NB4 (cell line): ENCODE measurements around the gene ITPK1.

Source experiments
- CTCF ChIP-seq: IDR thresholded peaks from one replicate; pipeline ENCODE4 v1.5.1; 2012; ENCODE audit warnings: low read depth, low read length
- MAX ChIP-seq: IDR thresholded peaks from 2 replicates; pipeline ENCODE4 v1.6.1; 2011; ENCODE audit warnings: low read depth, low read length
- MYC ChIP-seq: IDR thresholded peaks from 2 replicates; pipeline ENCODE4 v1.6.1; 2011; ENCODE audit warnings: low read depth, low read length
- POLR2A ChIP-seq: IDR thresholded peaks from 2 replicates; pipeline ENCODE4 v1.6.1; 2011; ENCODE audit warnings: mild to moderate bottlenecking; ENCODE audit not compliant: insufficient read length; ENCODE audit errors: extremely low read depth

- no peak for TF ChIP-seq CTCF
- TF ChIP-seq POLR2A: no peak
- TF ChIP-seq MAX: no peak
- no peak for TF ChIP-seq MYC
Measured at GRCh38 chr14:92906823-92907222, 208.9 kb downstream of the ITPK1 start.
